Measurements from ENCODE around the gene RPH3AL.

DNA sequence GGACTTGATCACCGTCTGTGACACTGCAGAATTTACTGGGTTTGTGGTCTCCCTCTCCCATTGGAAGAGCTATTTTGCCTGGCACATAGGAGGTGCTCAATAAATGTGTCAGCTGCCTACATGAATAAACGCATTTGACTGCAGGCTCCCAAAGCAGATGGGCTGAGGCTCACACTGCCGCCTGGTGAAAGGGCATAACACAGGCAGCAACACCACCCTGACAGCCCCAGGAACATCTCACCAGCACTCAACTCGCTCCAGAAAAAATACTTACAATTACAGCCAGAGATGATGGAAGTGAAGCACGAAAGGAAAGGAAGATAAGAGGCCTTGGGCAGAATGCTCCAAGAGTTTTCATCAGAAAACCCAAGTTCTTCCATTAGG is 73.9 kb downstream of the RPH3AL start:
- TF ChIP-seq, protein P1, sequence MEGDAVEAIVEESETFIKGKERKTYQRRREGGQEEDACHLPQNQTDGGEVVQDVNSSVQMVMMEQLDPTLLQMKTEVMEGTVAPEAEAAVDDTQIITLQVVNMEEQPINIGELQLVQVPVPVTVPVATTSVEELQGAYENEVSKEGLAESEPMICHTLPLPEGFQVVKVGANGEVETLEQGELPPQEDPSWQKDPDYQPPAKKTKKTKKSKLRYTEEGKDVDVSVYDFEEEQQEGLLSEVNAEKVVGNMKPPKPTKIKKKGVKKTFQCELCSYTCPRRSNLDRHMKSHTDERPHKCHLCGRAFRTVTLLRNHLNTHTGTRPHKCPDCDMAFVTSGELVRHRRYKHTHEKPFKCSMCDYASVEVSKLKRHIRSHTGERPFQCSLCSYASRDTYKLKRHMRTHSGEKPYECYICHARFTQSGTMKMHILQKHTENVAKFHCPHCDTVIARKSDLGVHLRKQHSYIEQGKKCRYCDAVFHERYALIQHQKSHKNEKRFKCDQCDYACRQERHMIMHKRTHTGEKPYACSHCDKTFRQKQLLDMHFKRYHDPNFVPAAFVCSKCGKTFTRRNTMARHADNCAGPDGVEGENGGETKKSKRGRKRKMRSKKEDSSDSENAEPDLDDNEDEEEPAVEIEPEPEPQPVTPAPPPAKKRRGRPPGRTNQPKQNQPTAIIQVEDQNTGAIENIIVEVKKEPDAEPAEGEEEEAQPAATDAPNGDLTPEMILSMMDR (IDR thresholded peaks at IDR 0.05 in 4 of 5, conservative IDR thresholded peaks at IDR 0.05 in 1 of 5), result no peak
- no peak for TF ChIP-seq POLR2A (IDR thresholded peaks at IDR 0.05)

Data from gastrocnemius medialis (tissue), 4 donors.